Naive thymus-derived CD4-positive, alpha-beta T cell (primary cell): Measurements from ENCODE around the gene BICC1. TPM values are rescaled to one million over a fixed set of nuclear protein-coding genes. Genes with fewer than 3 reads are reported as not detected.

Experiments used
- ATAC-seq: fragments of 150-1000 bp; cut with Tn5 transposase; 2 replicates; pipeline ENCODE4 v1.10.0; 2021; ENCODE audit warnings: mild to moderate bottlenecking, moderate library complexity
- CTCF ChIA-PET: fragments of 350-600 bp; sonication (Branson Sonifier 250); formaldehyde crosslinking; loops from one replicate; lab custom pipeline; 2021; ENCODE audit warnings: antibody characterized with exemption; lab: Charles Lee
- POLR2A ChIA-PET: fragments of 350-600 bp; sonication (Branson Sonifier 250); formaldehyde crosslinking; loops from one replicate; lab custom pipeline; 2021; ENCODE audit warnings: antibody characterized with exemption, inconsistent platforms; lab: Charles Lee
- DNase-seq, 9 donors: peaks; one replicate each; pipeline versions ENCODE4 v3.0.0 to v3.0.0-alpha.2; 2020 to 2022; ENCODE audit warnings: mixed read lengths in 1 of 9
- H3K27ac ChIP-seq: one replicate; pipeline ENCODE4 v1.7.0; 2013; ENCODE audit warnings: mild to moderate bottlenecking, low read depth, low read length, moderate library complexity
- H3K27me3 ChIP-seq, 2 donors: one replicate each; pipeline ENCODE4 v1.7.0; 2013; ENCODE audit warnings: low read length in 2 of 2, mild to moderate bottlenecking in 2 of 2, moderate library complexity in 2 of 2; ENCODE audit not compliant: control insufficient read depth in 2 of 2, insufficient read depth in 2 of 2
- H3K36me3 ChIP-seq, 3 experiments: 1 replicate in 2 of 3; 2 replicates in 1 of 3; pipeline ENCODE4 v1.7.0; 2013; ENCODE audit warnings: low read length in 3 of 3, mild to moderate bottlenecking in 3 of 3, moderate library complexity in 1 of 3; ENCODE audit not compliant: insufficient read depth in 3 of 3, control insufficient read depth in 2 of 3
- H3K4me1 ChIP-seq, 2 donors: one replicate each; pipeline ENCODE4 v1.7.0; 2013; ENCODE audit warnings: low read length in 2 of 2, mild to moderate bottlenecking in 2 of 2, moderate library complexity in 1 of 2; ENCODE audit not compliant: control insufficient read depth in 2 of 2, insufficient read depth in 2 of 2
- H3K4me3 ChIP-seq: 2 replicates; pipeline ENCODE4 v1.7.0; 2013; ENCODE audit warnings: mild to moderate bottlenecking, low read length
- H3K9me3 ChIP-seq, 3 experiments: 1 replicate in 2 of 3; 2 replicates in 1 of 3; pipeline ENCODE4 v1.7.0; 2013; ENCODE audit warnings: low read length in 3 of 3; ENCODE audit not compliant: control insufficient read depth in 2 of 3
- H3K27ac Mint-ChIP-seq, 9 donors: one replicate each; pipeline ENCODE4 v1.8.0; 2020 to 2022; ENCODE audit warnings: mixed read lengths in 9 of 9, mild to moderate bottlenecking in 8 of 9, moderate library complexity in 5 of 9, inconsistent platforms in 2 of 9
- H3K27me3 Mint-ChIP-seq, 5 donors: one replicate each; pipeline ENCODE4 v1.8.0; 2021 to 2022; ENCODE audit warnings: mixed read lengths in 5 of 5, mild to moderate bottlenecking in 1 of 5
- H3K36me3 Mint-ChIP-seq, 5 donors: one replicate each; pipeline ENCODE4 v1.8.0; 2020 to 2022; ENCODE audit warnings: mixed read lengths in 5 of 5, mild to moderate bottlenecking in 3 of 5, inconsistent platforms in 1 of 5
- H3K4me1 Mint-ChIP-seq, 7 donors: one replicate each; pipeline ENCODE4 v1.8.0; 2020 to 2022; ENCODE audit warnings: mixed read lengths in 7 of 7, mild to moderate bottlenecking in 3 of 7, inconsistent platforms in 1 of 7
- H3K4me3 Mint-ChIP-seq, 10 donors: one replicate each; pipeline ENCODE4 v1.8.0; 2020 to 2022; ENCODE audit warnings: mild to moderate bottlenecking in 10 of 10, mixed read lengths in 10 of 10, moderate library complexity in 6 of 10, inconsistent platforms in 2 of 10
- H3K9me3 Mint-ChIP-seq, 11 donors: one replicate each; pipeline ENCODE4 v1.8.0; 2020 to 2022; ENCODE audit warnings: mixed read lengths in 11 of 11, mild to moderate bottlenecking in 4 of 11, inconsistent platforms in 1 of 11, moderate library complexity in 1 of 11
- intact Hi-C, 2 donors: fragments of 100-400 bp; cut with micrococcal nuclease; formaldehyde crosslinking; loops; one replicate each; pipeline ENCODE4 v1.15.1; 2023
- polyA plus RNA-seq, 2 donors: library from polyadenylated mRNA; unstranded; fragments of 300-500 nt; fragmentation: Illumina TruSeq; gene quantifications; one replicate each; pipeline ENCODE4 v1.2.3, GENCODE V29; 2021
- total RNA-seq, 6 experiments: library from RNA in 5 of 6; stranded (reverse) in 5 of 6; gene quantifications; 1 replicate in 5 of 6; 2 replicates in 1 of 6; pipeline ENCODE4 v1.2.3 and lab custom pipeline; 2021 to 2026

The BICC1 gene
- total and polyA plus RNA-seq, 7 experiments from 2014 or later, result 0.05 to 0.10 TPM; not detected in 5

- no peaks in the 10 kb centered on the region for H3K36me3 ChIP-seq
- Mint-ChIP-seq H3K27ac (no peak overlapping the region), H3K4me3 (no peak overlapping the region), H3K9me3 (no peaks in the 10 kb centered on the region), H3K4me1 (no peaks in the 10 kb centered on the region), H3K36me3 (no peaks in the 10 kb centered on the region), H3K27me3 (peaks cover 0 to 13% (median 0%) of the 10 kb centered on the region in 5 donors)
- H3K27me3 ChIP-seq, result no peaks in the 10 kb centered on the region
- ChIA-PET CTCF (no interaction called here), POLR2A (no interaction called here)
- H3K4me3 ChIP-seq, result no peak overlapping the region
- ATAC-seq, result no peak
- intact Hi-C loops, result no loop called here
- no peaks in the 10 kb centered on the region for H3K4me1 ChIP-seq
- H3K9me3 ChIP-seq, result no peaks in the 10 kb centered on the region
- no peak overlapping the region for H3K27ac ChIP-seq
- DNase-seq, result no peak
These were observed 240.0 kb downstream of the BICC1 start for GRCh38 chr10:58752665-58753064.

- Histone ChIP-seq H3K27me3 (no peaks in the 10 kb centered on the region), H3K4me3 (no peak overlapping the region), H3K9me3 (no peaks in the 10 kb centered on the region), H3K36me3 (no peaks in the 10 kb centered on the region), H3K27ac (no peak overlapping the region), H3K4me1 (no peaks in the 10 kb centered on the region)
- Mint-ChIP-seq H3K9me3 (no peaks in the 10 kb centered on the region), H3K4me1 (no peaks in the 10 kb centered on the region), H3K36me3 (no peaks in the 10 kb centered on the region), H3K4me3 (no peak overlapping the region), H3K27ac (no peak overlapping the region), H3K27me3 (peaks cover 0 to 13% (median 0%) of the 10 kb centered on the region in 5 donors)
- DNase-seq (no peak), ATAC-seq (no peak)
- ChIA-PET POLR2A (no interaction called here), CTCF (no interaction called here)
- intact Hi-C loops, result no loop called here
These were observed 240.8 kb downstream of the BICC1 start for GRCh38 chr10:58753425-58753824.

GRCh38 chr10:58754469-58755339 lies 242.0 kb downstream of the BICC1 start:
- Histone ChIP-seq H3K4me1 (no peaks in the 10 kb centered on the region), H3K27ac (no peak overlapping the region), H3K9me3 (no peaks in the 10 kb centered on the region), H3K4me3 (no peak overlapping the region), H3K36me3 (no peaks in the 10 kb centered on the region), H3K27me3 (no peaks in the 10 kb centered on the region)
- ChIA-PET CTCF (no interaction called here), POLR2A (no interaction called here)
- peaks cover 0 to 16% (median 1%) of the 10 kb centered on the region in 5 donors for H3K27me3 Mint-ChIP-seq
- intact Hi-C loops, result no loop called here
- H3K9me3 Mint-ChIP-seq, result no peaks in the 10 kb centered on the region
- DNase-seq (no peak), ATAC-seq (no peak)
- H3K4me3 Mint-ChIP-seq, result no peak overlapping the region
- no peak overlapping the region for H3K27ac Mint-ChIP-seq
- H3K36me3 Mint-ChIP-seq, result no peaks in the 10 kb centered on the region
- H3K4me1 Mint-ChIP-seq, result no peaks in the 10 kb centered on the region

GRCh38 chr10:58755340-58755610 lies 242.6 kb downstream of the BICC1 start:
- H3K4me3 ChIP-seq, result no peak overlapping the region
- no peak for ATAC-seq
- Mint-ChIP-seq H3K9me3 (no peaks in the 10 kb centered on the region), H3K4me3 (no peak overlapping the region), H3K27ac (no peak overlapping the region), H3K27me3 (peaks cover 0 to 21% (median 7%) of the 10 kb centered on the region in 5 donors), H3K36me3 (no peaks in the 10 kb centered on the region), H3K4me1 (no peaks in the 10 kb centered on the region)
- ChIA-PET POLR2A (no interaction called here), CTCF (no interaction called here)
- no peak overlapping the region for H3K27ac ChIP-seq
- no peaks in the 10 kb centered on the region for H3K27me3 ChIP-seq
- H3K36me3 ChIP-seq, result no peaks in the 10 kb centered on the region
- intact Hi-C loops, result no loop called here
- DNase-seq, result no peak
- H3K4me1 ChIP-seq, result no peaks in the 10 kb centered on the region
- no peaks in the 10 kb centered on the region for H3K9me3 ChIP-seq

- Mint-ChIP-seq H3K4me3 (no peak overlapping the region), H3K4me1 (no peaks in the 10 kb centered on the region), H3K36me3 (no peaks in the 10 kb centered on the region), H3K27ac (no peak overlapping the region), H3K27me3 (peaks cover 0 to 25% (median 7%) of the 10 kb centered on the region in 5 donors), H3K9me3 (no peaks in the 10 kb centered on the region)
- ChIA-PET POLR2A (no interaction called here), CTCF (interaction anchor here (0.6 kb wide), 1 partner anchor 14 kb away, joined by 3 read pairs; no protein-coding TSS in a partner anchor)
- H3K27ac ChIP-seq, result no peak overlapping the region
- no peak for DNase-seq
- no peaks in the 10 kb centered on the region for H3K4me1 ChIP-seq
- H3K4me3 ChIP-seq, result no peak overlapping the region
- no peaks in the 10 kb centered on the region for H3K36me3 ChIP-seq
- intact Hi-C loops, result no loop called here
- ATAC-seq, result no peak
- H3K27me3 ChIP-seq, result no peaks in the 10 kb centered on the region
- no peaks in the 10 kb centered on the region for H3K9me3 ChIP-seq
These were observed 243.0 kb downstream of the BICC1 start for GRCh38 chr10:58755677-58756076.

- Mint-ChIP-seq H3K27ac (no peak overlapping the region), H3K9me3 (no peaks in the 10 kb centered on the region), H3K36me3 (no peaks in the 10 kb centered on the region), H3K27me3 (peaks cover 0 to 29% (median 7%) of the 10 kb centered on the region in 5 donors), H3K4me3 (no peak overlapping the region), H3K4me1 (no peaks in the 10 kb centered on the region)
- no peaks in the 10 kb centered on the region for H3K36me3 ChIP-seq
- ATAC-seq, result no peak
- intact Hi-C loops, result no loop called here
- DNase-seq, result no peak
- H3K27me3 ChIP-seq, result no peaks in the 10 kb centered on the region
- no peaks in the 10 kb centered on the region for H3K9me3 ChIP-seq
- H3K27ac ChIP-seq, result no peak overlapping the region
- H3K4me1 ChIP-seq, result no peaks in the 10 kb centered on the region
- CTCF ChIA-PET, result interaction anchor here (0.6 kb wide), 1 partner anchor 14 kb away, joined by 3 read pairs; no protein-coding TSS in a partner anchor
- H3K4me3 ChIP-seq, result no peak overlapping the region
- POLR2A ChIA-PET, result no interaction called here
These were observed 243.6 kb downstream of the BICC1 start for GRCh38 chr10:58756130-58756719.
